Activated CD8-positive, alpha-beta memory T cell treated with anti-CD3 and anti-CD28 coated beads, Interleukin-2, amount 50 U/mL, for 1 hour (primary cell): ENCODE data around the gene PRSS33.

Experiments used
- DNase-seq: peaks from one replicate; pipeline ENCODE4 v3.0.0-alpha.2; 2020; ENCODE audit errors: extremely low read depth

PRSS33 gene

DNA sequence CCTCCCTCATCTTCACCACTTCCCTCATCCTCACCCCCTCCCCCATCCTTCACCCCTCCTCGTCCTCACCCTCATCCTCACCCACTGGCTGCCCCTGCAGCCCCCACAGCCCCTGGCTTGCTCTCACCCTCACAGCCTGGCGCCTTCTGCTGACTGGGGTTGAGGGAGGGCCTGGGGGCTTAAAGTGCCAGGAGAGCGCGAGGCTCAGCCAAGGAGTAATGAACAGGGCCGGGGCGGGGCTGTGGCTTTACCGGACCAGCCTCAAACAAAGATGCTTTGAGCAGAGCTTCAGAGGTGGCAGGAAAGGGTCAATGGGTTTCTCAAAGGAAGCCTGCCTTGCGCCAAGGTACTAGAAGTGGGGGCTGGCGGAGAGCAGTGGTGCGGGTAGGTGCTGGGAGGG, at the start of gene PRSS33:
Gene PRSS33, minus strand, starts transcription at position 155 of the 400 bp plus-strand sequence. CDS start 1,013 bp downstream, outside the sequence.
- DNase-seq: no peak

- DNase-seq: no peak
These were observed 49.5 kb upstream of the PRSS33 start for GRCh38 chr16:2836646-2837508.

DNA sequence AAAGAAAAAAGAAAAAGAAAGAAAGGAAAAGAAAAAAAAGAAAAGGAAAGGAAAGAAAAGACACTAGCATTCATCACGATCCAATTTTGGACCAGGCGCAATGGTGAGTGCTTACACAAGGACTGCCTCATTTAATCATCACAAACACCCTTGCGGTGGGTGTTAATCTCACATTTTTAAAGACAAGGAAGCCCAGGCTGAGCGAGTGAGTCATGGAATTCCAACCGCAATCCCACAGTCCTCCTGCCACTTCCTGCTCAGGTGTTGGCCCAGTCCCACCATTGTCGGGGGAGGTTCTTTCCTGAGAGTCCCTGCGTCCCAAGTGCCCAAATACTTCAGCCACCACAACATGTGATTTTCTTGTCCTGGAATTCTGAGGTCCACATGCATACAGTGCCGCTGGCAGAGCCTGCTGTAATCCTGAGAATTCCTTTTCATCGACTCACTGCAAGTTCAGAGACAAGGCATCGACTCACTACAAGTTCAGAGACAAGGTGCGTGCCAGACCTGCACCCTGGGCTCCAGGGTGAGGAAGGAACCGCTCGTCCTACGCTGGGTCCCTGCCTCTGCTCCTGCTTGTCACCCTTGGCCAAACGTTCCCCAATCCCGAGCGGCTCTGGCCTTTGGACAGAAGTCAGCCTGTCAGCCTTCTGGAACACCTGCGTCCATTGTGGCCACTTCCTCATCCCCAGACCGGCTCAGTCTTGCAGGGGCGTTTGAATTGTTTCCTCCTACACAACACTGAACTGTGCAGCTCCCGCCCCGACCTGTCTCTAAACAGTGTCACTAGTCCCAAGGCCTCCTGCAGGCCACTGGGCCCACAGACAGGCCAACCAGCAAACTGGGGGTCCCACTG, 48.5 kb upstream of the PRSS33 start:
- no peak for DNase-seq

GRCh38 chr16:2834968-2835367, 47.6 kb upstream of the PRSS33 start:
- no peak for DNase-seq

DNA sequence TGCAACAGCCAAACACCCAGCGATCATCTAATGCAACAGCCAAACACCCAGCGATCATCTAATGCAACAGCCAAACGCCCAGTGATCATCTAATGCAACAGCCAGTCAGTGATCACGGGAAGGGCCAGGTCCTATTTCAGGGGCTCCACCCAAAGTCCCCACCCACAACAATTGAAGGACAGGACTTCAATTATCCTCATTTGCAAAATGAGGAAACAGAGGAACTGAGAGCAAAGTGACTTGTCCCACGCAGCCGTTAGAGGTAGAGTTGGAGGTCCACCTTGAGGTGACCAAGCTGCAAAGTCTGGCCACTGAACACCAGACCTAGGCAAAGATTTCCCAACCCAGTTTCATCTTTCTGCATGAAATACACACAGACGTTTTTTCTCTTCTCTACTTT, 46.4 kb upstream of the PRSS33 start:
- no peak for DNase-seq

DNA sequence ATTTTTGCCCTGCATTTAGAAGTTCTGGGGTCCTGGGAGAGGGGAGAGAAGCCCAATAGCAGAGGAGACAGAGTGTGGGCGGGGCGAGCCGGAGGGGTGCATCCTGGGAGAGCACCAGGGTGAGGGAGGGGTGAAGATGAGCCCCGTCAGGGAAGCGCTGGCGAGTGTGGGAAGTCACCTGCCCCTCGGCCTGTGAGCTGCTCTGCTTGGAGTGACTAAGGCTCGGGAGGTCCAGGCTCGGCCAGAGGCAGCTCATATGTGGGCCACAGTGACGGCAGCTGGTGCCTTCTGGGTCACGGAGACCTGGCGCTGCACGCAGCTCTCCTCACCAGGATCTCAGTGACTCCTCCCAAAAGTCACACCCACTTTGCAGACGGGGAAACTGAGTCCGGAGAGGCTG, 43.8 kb upstream of the PRSS33 start:
- DNase-seq: no peak

DNA sequence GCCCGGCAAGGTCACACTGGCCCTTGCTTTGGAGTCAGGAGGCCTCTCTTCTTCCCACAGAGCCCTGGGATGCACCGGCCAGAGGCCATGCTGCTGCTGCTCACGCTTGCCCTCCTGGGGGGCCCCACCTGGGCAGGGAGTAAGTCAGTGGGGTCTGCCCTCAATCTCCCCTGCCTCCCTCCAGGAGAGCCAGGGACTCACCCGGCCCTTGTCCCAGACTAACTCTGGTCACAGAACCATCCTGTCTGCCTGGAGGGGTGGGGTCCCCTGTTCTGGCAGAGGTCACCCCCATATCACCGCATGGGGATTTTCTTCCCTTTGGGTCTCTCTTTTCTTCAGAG, 43.0 kb upstream of the PRSS33 start:
- no peak for DNase-seq

DNA sequence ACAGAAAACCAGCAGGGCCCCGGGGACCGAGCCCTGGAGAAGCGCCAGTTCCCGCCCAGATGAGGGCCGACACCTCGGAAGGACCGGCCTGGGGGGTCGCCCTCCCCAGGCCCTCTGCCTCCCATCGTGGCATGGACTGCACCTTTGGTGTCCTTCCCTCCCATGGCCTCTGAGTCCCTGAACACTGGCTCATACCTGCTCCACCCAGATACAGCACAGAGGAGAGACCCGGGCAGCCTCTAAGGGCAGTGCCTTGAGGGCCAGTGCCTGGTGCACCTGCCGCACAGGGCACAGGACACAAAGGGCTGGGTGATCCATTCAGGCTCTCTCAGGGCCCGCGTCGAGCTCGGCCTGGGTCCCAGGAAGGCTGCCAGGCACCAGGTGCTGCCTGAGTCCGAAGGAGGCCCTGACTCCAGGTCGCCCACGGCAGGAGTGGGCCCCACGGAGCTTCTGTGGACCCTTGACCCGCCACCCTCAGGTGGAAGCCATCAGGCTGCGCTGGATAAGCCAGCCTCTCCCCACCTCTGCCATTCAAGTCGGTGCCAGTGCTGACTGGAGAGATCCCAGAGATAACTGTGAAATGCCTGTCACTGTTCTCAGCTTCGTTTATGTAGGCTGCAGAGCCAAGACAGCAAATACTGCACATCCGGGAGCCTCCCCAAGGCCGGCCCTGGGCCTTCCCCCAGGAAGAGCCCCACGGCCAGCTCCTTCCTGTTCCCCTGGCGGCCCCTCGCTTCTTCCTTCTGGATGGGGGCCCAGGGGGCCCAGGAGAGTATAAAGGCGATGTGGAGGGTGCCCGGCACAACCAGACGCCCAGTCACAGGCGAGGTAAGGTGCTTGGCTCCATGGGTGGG, 42.4 kb upstream of the PRSS33 start, which contains the start of gene ZG16B:
Gene ZG16B, plus strand, starts transcription at position 803 of the 854 bp plus-strand sequence. CDS start 139 bp downstream, outside the sequence.
- DNase-seq: no peak

DNA sequence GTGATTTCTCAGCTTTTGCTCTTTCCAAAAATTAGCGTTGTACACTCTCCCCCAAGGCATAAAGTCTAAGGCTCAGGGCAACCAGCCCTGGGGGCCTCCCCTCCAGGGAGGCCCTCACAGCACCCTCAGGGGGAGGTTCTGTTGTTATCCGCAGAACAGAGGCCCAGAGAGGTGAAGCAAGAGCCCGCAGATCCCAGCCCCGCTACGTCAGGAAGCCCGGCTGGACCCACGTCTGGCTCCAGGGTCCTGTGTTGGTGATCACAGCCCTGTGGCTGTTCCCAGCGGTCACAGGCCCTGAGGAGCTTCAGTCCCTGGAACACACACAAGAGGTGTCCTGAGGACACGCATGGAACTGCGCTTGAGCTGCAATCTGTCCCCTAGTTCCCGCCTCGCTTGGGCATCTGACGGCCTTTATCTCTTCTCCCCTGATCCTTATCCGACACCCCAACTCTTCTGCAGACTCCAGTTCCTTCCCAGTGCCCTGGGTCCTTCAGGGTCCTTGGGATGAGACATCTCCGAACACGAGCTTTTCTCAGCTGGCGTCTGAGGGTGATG, 41.6 kb upstream of the PRSS33 start:
- DNase-seq: no peak

- DNase-seq: no peak
These were observed 41.1 kb upstream of the PRSS33 start for GRCh38 chr16:2828521-2828840.

- no peak for DNase-seq
These were observed 40.6 kb upstream of the PRSS33 start for GRCh38 chr16:2827831-2828520.

DNA sequence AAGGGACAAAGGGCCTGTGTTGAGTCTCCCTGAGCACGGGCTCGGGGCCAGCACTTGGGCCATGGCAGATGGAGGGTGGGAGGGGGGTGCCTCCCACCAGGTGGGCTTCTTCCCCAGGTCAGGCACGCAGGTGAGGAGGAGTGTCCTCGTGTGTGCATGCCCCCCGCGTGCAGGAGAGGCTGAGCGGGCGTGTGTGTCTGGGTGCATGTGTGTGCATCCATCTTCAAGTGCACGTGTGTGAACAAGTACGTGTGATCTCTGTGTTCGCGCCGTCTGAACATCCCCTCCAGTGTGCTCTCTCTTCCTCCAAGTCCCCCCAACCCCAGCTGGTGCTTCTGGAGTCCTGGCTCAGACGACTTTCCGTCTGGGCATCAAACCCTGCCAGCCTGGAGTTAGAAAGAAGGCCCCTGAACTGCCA, 40.0 kb upstream of the PRSS33 start:
- no peak for DNase-seq

DNA sequence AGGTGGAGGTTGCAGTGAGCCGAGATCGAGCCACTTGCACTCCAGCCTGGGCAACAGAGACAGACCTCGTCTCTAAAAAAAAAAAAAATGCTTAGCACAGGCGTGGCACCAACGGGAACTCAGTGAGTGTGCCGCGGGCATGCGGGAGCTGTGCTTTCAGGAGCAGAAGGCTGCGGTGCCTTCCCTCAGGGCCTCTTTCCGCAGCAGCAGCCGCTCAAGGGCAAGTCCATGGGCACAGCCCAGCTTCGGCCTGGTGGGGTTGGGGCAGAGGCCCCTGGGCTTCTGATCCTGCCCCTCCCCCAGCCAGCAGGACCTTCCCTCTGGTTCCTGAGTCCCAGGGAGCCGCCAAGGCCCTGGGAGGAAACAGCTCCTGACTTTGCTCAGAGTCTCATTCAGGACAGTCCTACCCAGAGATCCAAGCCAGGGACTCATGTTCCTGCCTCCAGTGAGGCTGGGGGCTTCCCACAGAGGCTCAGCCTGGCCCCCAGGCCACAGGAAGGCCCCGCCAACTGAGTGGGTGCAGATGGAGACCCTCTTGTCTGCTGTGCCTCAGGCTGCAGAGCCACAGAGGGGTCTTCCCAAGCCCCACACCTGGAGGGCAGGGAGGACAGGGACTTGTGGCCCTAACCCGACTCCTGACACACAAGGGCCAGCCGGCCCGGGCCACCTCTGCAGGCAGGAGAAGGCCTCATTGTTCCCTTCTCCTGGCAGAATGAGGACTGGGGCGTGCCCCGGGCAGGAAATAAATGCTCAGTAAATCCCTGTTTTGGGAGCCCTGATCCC, 39.4 kb upstream of the PRSS33 start:
- no peak for DNase-seq

DNA sequence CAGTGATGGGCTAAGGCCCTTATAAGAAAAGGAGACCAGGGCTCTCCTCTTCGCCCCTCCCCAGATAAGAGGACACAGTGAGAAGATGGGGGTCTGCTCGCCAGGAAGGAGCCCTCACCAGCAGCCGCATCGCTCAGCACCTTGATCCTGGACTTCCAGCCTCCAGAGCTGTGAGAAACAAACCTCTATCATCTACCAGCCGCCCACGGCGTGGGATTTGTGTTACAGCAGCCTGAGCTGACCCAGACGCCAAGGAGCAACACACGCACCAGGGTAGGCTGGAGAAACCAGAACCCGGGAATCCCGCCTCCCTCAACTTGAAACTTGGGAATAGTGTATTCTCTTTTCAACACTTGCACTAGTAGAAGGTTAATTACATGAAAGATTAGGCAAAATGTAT, 38.5 kb upstream of the PRSS33 start:
- no peak for DNase-seq

GRCh38 chr16:2825049-2825742, 37.8 kb upstream of the PRSS33 start:
- DNase-seq: no peak

GRCh38 chr16:2824626-2825025, 37.3 kb upstream of the PRSS33 start:
- no peak for DNase-seq

DNA sequence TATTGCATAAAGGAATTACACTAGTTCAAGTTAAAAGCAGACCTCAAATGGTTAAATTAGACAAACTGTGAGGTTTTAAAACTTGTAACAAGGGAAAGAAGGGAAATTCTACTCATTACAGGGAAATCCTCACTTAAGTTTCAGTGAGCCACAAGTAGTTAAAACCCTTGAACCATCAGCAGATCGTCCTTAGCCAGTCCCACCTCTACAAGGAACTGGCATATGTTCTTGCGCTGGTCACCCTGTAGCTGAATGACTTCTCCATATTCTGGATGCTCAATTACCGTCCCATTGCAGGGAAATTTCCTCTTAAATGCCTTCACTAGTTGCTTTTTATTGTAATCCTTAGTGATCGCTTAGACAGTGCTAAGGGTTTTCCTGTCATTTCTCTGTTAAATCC, 35.1 kb upstream of the PRSS33 start:
- no peak for DNase-seq

DNA sequence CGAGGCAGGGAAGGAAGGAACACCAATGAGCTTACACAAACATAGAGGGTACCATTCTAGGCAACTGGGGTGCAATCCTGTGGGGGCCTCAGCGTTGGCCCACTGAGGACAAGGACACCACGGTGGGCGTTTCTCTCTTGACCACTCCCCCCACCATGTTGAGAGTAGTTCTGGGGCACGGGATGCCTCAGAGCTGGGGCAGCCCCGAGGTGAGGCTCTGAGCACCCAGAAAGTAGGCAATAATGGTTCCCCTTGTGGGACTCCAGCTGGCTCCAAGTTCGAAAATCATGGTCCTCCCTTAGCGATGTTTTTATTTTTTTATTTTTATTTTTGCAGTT, 34.8 kb upstream of the PRSS33 start:
- no peak for DNase-seq

DNA sequence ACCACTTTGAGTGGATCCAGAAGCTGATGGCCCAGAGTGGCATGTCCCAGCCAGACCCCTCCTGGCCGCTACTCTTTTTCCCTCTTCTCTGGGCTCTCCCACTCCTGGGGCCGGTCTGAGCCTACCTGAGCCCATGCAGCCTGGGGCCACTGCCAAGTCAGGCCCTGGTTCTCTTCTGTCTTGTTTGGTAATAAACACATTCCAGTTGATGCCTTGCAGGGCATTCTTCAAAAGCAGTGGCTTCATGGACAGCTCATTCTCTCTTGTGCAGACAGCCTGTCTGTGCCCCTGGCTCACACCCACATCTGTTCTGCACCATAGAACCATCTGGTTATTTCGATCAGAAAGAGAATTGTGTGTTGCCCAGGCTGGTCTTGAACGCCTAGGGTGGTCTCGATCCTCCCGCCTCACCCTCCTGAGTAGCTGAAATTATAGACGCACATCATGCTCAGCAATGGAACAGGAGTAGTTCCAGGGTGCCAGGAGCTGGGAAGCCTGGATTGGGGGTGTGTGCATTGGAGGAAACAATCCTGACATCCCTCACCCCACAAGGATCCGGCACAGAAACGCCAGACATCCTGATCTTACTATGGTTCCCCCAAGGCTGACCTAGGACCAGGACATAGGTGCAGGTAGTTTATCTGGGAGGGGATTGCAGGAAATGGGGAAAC, 34.3 kb upstream of the PRSS33 start:
- no peak for DNase-seq
